Transverse colon (tissue), 4 donors: ENCODE data around the gene RASEF.

Experiments
- CTCF ChIP-seq, 5 experiments: fragments of 200-600 bp in 3 of 5; fragments of 450-650 bp in 2 of 5; sonication (generic) in 3 of 5; IDR thresholded peaks; 1 replicate in 2 of 5; 2 replicates in 3 of 5; pipeline ENCODE4 v1.5.1; 2016 to 2017; ENCODE audit warnings: antibody characterized with exemption in 5 of 5, inconsistent platforms in 3 of 5, mild to moderate bottlenecking in 2 of 5, moderate library complexity in 1 of 5
- EP300 ChIP-seq: sonication (generic); formaldehyde crosslinking; IDR thresholded peaks from one replicate; pipeline ENCODE4 v1.6.1; 2017; ENCODE audit warnings: antibody characterized with exemption, low read depth
- POLR2A ChIP-seq: fragments of 450-650 bp; IDR thresholded peaks from one replicate; pipeline ENCODE4 v1.6.1; 2016; ENCODE audit warnings: antibody characterized with exemption, mild to moderate bottlenecking, moderate library complexity
- POLR2AphosphoS5 ChIP-seq, 3 donors: sonication (generic); formaldehyde crosslinking; IDR thresholded peaks; one replicate each; pipeline ENCODE4 v1.6.1; 2016; ENCODE audit warnings: antibody characterized with exemption in 3 of 3

GRCh38 chr9:83029531-83030137, 33.3 kb downstream of the RASEF start:
- TF ChIP-seq CTCF (IDR thresholded peaks at IDR 0.05): no peak
- TF ChIP-seq EP300: no peak
- no peak for TF ChIP-seq POLR2A
- TF ChIP-seq POLR2AphosphoS5 (IDR thresholded peaks at IDR 0.05): no peak
